ENCODE measurements around the gene ZNF664. TPM values are rescaled to one million over a fixed set of nuclear protein-coding genes. Genes with fewer than 3 reads are reported as not detected.

Gene ZNF664
- total and polyA plus RNA-seq, 12 donors: 36.9 to 94.6 (median 76.9) TPM

DNA sequence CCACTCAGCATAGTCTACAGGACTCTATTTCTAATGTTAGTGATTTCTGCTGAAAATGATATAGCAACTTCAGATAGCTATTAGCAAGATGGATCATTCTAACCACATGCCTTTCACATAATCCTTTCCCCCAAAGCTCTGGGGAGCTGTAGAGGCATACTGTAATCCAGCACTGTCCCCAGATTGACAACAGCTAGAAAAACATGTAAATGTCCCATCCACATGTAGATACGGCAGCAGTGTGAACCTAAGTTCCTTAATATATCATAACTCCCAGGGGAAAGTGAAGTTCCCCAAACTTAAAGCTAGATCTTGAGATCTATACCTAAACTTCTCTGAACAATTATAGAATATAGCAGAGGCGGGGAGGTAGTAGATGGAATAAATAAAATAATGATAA lies 14.0 kb downstream of the ZNF664 start:
- ATAC-seq (no peak), DNase-seq (no peak)
- 76 to 77% methylated on average over 2 of the region's 2 CpGs for WGBS, 2 donors
- intact Hi-C loops (cut with DNase I): loop anchor here in 7 of 10 donors (2.0 to 10.0 kb wide), 6 partner anchors 45 to 272 kb away; partner anchors contain the start of gene ATP6V0A2 (in 1 of the 7)
- H3K4me3 ChIP-seq: no peak overlapping the region
- H3K27me3 ChIP-seq: no peaks in the 10 kb centered on the region
- no peaks in the 10 kb centered on the region for H3K9me3 ChIP-seq
- peak overlapping the region in 8 of 10 donors; percentile 16 to 72 (median 52) for H3K27ac ChIP-seq
- peaks cover 0 to 55% (median 4%) of the 10 kb centered on the region in 9 donors for H3K36me3 ChIP-seq
- TF ChIP-seq, protein P1, sequence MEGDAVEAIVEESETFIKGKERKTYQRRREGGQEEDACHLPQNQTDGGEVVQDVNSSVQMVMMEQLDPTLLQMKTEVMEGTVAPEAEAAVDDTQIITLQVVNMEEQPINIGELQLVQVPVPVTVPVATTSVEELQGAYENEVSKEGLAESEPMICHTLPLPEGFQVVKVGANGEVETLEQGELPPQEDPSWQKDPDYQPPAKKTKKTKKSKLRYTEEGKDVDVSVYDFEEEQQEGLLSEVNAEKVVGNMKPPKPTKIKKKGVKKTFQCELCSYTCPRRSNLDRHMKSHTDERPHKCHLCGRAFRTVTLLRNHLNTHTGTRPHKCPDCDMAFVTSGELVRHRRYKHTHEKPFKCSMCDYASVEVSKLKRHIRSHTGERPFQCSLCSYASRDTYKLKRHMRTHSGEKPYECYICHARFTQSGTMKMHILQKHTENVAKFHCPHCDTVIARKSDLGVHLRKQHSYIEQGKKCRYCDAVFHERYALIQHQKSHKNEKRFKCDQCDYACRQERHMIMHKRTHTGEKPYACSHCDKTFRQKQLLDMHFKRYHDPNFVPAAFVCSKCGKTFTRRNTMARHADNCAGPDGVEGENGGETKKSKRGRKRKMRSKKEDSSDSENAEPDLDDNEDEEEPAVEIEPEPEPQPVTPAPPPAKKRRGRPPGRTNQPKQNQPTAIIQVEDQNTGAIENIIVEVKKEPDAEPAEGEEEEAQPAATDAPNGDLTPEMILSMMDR (IDR thresholded peaks at IDR 0.05): no peak
- peaks cover 28 to 93% (median 54%) of the 10 kb centered on the region in 9 donors for H3K4me1 ChIP-seq

DNA sequence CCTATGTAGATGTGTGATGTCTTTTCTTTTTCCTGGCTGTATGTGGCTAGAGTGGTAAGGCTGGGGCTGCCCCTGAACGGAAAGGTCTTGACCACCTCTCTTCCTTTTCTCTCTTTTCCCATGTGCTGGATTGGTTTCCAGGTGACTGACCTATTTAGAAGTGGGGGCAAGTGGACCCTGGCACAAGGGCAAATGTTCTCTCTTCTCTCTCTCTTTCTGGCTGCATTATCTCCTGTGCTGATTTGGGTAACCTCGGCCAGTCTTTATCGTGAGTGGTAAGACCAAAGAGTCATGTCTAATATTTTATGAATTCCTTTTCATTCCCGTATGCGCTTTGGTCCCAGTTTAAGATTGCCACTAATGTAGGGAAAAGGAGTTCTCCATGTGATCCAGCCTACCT lies 16.2 kb downstream of the ZNF664 start:
- DNase-seq (no peak), ATAC-seq (no peak)
- H3K4me1 ChIP-seq: peaks cover 23 to 94% (median 51%) of the 10 kb centered on the region in 9 donors
- peak overlapping the region in 8 of 10 donors; percentile 2 to 65 (median 54) for H3K27ac ChIP-seq
- TF ChIP-seq, protein P1 (IDR thresholded peaks at IDR 0.05): no peak
- no peaks in the 10 kb centered on the region for H3K9me3 ChIP-seq
- H3K36me3 ChIP-seq: peaks cover 0 to 66% (median 4%) of the 10 kb centered on the region in 9 donors
- H3K4me3 ChIP-seq: no peak overlapping the region
- intact Hi-C loops (cut with DNase I): loop anchor here in 6 of 10 donors (5.0 to 10.0 kb wide), 5 partner anchors 43 to 274 kb away; partner anchors contain the start of gene ATP6V0A2 (in 1 of the 6)
- 63 to 80% methylated on average over 5 of the region's 5 CpGs for WGBS, 2 donors
- no peaks in the 10 kb centered on the region for H3K27me3 ChIP-seq

DNA sequence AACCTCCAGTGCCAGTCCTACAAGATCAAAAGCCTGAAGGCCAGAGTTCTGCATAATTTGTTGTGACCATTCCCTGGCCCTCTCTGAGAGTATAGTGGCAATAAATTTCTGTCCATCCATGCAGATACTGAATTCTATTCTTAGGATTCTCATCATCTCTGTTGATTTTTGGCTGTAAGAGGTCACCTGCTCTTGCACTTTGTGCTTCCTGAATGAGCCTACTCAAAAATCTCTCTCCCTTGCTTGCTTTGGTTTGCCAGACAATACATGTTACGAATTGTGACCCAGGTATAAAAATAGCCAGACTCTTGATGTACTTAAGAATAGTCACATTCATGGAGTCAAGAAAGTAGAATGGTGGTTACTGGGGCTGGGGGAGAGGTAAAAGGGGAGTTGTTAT lies 16.7 kb downstream of the ZNF664 start:
- Histone ChIP-seq H3K4me1 (peaks cover 20 to 94% (median 47%) of the 10 kb centered on the region in 9 donors), H3K27ac (peak overlapping the region in 8 of 10 donors; percentile 2 to 65 (median 54)), H3K4me3 (no peak overlapping the region), H3K9me3 (no peaks in the 10 kb centered on the region), H3K36me3 (peaks cover 0 to 66% (median 4%) of the 10 kb centered on the region in 9 donors), H3K27me3 (no peaks in the 10 kb centered on the region)
- DNase-seq: no peak
- TF ChIP-seq, protein P1 (IDR thresholded peaks at IDR 0.05): no peak
- peak in 5 of 8 donors; percentile 23 to 41 (median 32) for ATAC-seq
- intact Hi-C loops (cut with DNase I): loop anchor here in 6 of 10 donors (5.0 to 10.0 kb wide), 5 partner anchors 43 to 275 kb away; partner anchors contain the start of gene ATP6V0A2 (in 1 of the 6)
- 36 to 46% methylated on average over 1 of the region's 1 CpG for WGBS, 2 donors

DNA sequence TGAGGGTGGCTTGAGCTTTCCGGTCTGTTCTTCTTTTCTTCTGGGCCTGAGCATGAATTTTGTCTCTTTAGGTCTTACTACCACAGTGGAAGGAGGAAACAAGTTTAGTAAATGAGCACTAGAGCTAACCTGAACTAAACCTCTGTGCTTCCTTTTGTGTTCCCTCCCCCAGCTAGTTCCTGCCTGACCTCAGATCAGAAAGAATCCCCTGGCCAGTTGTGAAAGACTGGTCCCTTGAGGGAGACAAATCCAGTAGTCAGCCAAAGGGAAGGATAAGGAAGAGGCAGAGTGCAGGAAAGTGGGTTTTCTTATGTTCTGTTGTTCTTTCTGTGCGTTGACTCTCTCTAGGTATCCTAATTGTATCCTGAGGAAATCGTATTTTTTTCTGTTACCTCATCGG lies 17.5 kb downstream of the ZNF664 start:
- DNase-seq: peak in 1 of 2 donors; percentile 31
- TF ChIP-seq, protein P1 (IDR thresholded peaks at IDR 0.05): no peak
- 49 to 52% methylated on average over 4 of the region's 4 CpGs for WGBS, 2 donors
- intact Hi-C loops (cut with DNase I): no loop called here
- H3K9me3 ChIP-seq: no peaks in the 10 kb centered on the region
- no peak overlapping the region for H3K4me3 ChIP-seq
- peak overlapping the region in 8 of 10 donors; percentile 5 to 65 (median 54) for H3K27ac ChIP-seq
- peak in 6 of 8 donors; percentile 22 to 71 (median 50) for ATAC-seq
- H3K36me3 ChIP-seq: peaks cover 0 to 66% (median 4%) of the 10 kb centered on the region in 9 donors
- no peaks in the 10 kb centered on the region for H3K27me3 ChIP-seq
- peaks cover 20 to 94% (median 54%) of the 10 kb centered on the region in 9 donors for H3K4me1 ChIP-seq

Data from heart right ventricle (tissue), 16 donors.